ENCODE measurements around the gene CORO1A. TPM values are rescaled to one million over a fixed set of nuclear protein-coding genes. Genes with fewer than 3 reads are reported as not detected.

The CORO1A gene
- total RNA-seq, 5 donors from 2014 or later (not counting 1 experiment from before 2014, with no cell fraction given) = 708 to 1,286 (median 987) TPM

DNA sequence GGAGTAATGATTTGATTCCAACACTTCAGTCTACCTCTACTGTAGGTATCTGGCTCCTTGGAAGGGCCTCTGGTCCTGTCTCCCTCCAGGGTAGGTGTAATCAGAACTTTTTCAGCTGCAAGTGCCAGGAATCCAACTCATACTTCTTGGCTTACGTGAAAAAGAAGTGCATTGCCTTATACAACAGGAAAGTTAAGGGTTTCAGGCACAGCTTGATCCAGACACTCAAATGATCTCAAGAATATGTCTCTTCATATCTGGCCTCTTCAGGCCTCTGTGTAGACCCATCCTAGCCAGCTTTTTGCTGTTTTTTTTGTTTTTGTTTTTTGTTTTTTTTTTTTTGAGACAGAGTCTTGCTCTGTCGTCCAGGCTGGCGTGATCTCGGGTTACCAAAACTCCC, 4.2 kb upstream of the CORO1A start:
- 86% methylated on average over 1 of the region's 4 CpGs for WGBS (ENCODE audit: insufficient coverage)
- H3K9me3 ChIP-seq = no peaks in the 10 kb centered on the region
- H3K27ac ChIP-seq (ENCODE audit: low read length) = no peak overlapping the region
- ChIA-PET POLR2A (no interaction called here), CTCF (no interaction called here)
- ATAC-seq (replicated peaks in 1 of 4) = no peak
- Mint-ChIP-seq H3K9me3 (no peaks in the 10 kb centered on the region), H3K27ac (no peak overlapping the region), H3K27me3 (no peaks in the 10 kb centered on the region), H3K36me3 (peaks cover 3% of the 10 kb centered on the region), H3K4me3 (no peak overlapping the region), H3K4me1 (peaks cover 10 to 15% (median 12%) of the 10 kb centered on the region in 3 donors)
- peaks cover 0 to 2% of the 10 kb centered on the region in 2 donors for H3K36me3 ChIP-seq (ENCODE audit: control insufficient read depth in 2 of 2, extremely low read depth in 1 of 2, insufficient read depth in 1 of 2, low read length in 1 of 2)
- no peak overlapping the region for H3K4me3 ChIP-seq (ENCODE audit: control insufficient read depth in 1 of 2, extremely low read depth in 1 of 2, low read length in 1 of 2)
- DNase-seq = no peak
- peaks cover 2 to 17% of the 10 kb centered on the region in 2 experiments for H3K4me1 ChIP-seq (ENCODE audit: control insufficient read depth in 1 of 2, extremely low read depth in 1 of 2, insufficient read depth in 2 of 2, low read length in 2 of 2)
- no peaks in the 10 kb centered on the region for H3K27me3 ChIP-seq (replicated peaks in 1 of 2; ENCODE audit: control insufficient read depth in 2 of 2, extremely low read depth in 1 of 2, insufficient read depth in 2 of 2, low read length in 1 of 2)

DNA sequence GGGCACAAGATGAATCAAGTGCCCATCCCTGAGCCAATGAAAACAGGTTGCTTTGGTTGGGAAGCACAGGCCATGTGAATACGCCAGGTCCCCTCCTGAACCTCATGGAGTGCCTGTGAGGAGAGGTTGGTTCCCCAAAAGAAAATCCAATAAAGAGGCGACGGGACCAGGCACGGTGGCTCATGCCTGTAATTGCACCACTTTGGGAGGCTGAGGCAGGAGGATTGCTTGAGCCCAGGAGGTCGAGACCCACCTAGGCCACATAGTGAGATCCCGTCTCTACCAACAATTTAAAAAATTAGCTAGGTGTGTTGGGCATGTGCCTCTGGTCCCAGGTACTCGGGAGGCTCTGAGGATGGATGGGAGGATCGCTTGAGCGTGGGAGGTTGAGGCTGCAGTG, 3.5 kb upstream of the CORO1A start:
- WGBS (ENCODE audit: insufficient coverage) = 98% methylated on average over 7 of the region's 9 CpGs
- no peak overlapping the region for H3K4me3 ChIP-seq (ENCODE audit: control insufficient read depth in 1 of 2, extremely low read depth in 1 of 2, low read length in 1 of 2)
- CTCF ChIA-PET = interaction anchor here (0.6 to 0.7 kb wide), 3 partner anchors 34 to 458 kb away, joined by 3 to 5 read pairs (median 5); no protein-coding TSS in a partner anchor
- no peaks in the 10 kb centered on the region for H3K9me3 ChIP-seq
- peak overlapping the region in 1 of 2 donors; percentile 34 for H3K27ac Mint-ChIP-seq
- H3K36me3 Mint-ChIP-seq = peaks cover 11% of the 10 kb centered on the region
- H3K4me1 ChIP-seq (ENCODE audit: control insufficient read depth in 1 of 2, extremely low read depth in 1 of 2, insufficient read depth in 2 of 2, low read length in 2 of 2) = peaks cover 2 to 20% of the 10 kb centered on the region in 2 experiments
- H3K27me3 ChIP-seq (replicated peaks in 1 of 2; ENCODE audit: control insufficient read depth in 2 of 2, extremely low read depth in 1 of 2, insufficient read depth in 2 of 2, low read length in 1 of 2) = no peaks in the 10 kb centered on the region
- H3K27me3 Mint-ChIP-seq = no peaks in the 10 kb centered on the region
- peaks cover 3 to 9% of the 10 kb centered on the region in 2 donors for H3K36me3 ChIP-seq (ENCODE audit: control insufficient read depth in 2 of 2, extremely low read depth in 1 of 2, insufficient read depth in 1 of 2, low read length in 1 of 2)
- no peak overlapping the region for H3K4me3 Mint-ChIP-seq
- POLR2A ChIA-PET = no interaction called here
- no peak overlapping the region for H3K27ac ChIP-seq (ENCODE audit: low read length)
- ATAC-seq (replicated peaks in 1 of 4) (no peak), DNase-seq (no peak)
- no peaks in the 10 kb centered on the region for H3K9me3 Mint-ChIP-seq
- H3K4me1 Mint-ChIP-seq = peaks cover 10 to 20% (median 15%) of the 10 kb centered on the region in 3 donors

DNA sequence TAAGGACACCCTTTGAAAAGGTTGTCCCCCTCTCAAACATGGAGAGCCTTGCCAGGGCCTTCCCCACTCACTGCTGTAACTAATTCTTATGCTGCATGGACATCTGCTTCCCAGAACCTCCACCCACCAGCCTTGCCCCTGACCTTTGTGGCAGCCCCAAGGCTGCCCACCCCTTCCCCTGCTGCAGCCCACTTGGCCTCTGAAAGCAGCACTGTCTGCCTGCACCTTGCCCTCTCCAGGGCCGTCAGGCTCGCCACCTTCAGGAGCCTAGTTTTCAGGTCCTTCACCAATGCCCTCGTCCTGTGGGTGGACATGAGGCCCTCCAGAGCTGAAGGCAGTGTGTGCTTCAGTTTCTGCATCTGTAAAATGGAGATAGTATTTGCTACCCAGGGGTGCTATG, 2.7 kb upstream of the CORO1A start:
- Histone ChIP-seq H3K27me3 (replicated peaks in 1 of 2; ENCODE audit: control insufficient read depth in 2 of 2, extremely low read depth in 1 of 2, insufficient read depth in 2 of 2, low read length in 1 of 2) (no peaks in the 10 kb centered on the region), H3K9me3 (no peaks in the 10 kb centered on the region), H3K4me1 (ENCODE audit: control insufficient read depth in 1 of 2, extremely low read depth in 1 of 2, insufficient read depth in 2 of 2, low read length in 2 of 2) (peaks cover 2 to 28% of the 10 kb centered on the region in 2 experiments), H3K4me3 (ENCODE audit: control insufficient read depth in 1 of 2, extremely low read depth in 1 of 2, low read length in 1 of 2) (no peak overlapping the region), H3K36me3 (ENCODE audit: control insufficient read depth in 2 of 2, extremely low read depth in 1 of 2, insufficient read depth in 1 of 2, low read length in 1 of 2) (peaks cover 7 to 17% of the 10 kb centered on the region in 2 donors), H3K27ac (ENCODE audit: low read length) (no peak overlapping the region)
- Mint-ChIP-seq H3K27me3 (no peaks in the 10 kb centered on the region), H3K9me3 (no peaks in the 10 kb centered on the region), H3K4me3 (no peak overlapping the region), H3K4me1 (peaks cover 10 to 22% (median 16%) of the 10 kb centered on the region in 3 donors), H3K36me3 (peaks cover 12% of the 10 kb centered on the region), H3K27ac (peak overlapping the region; percentile 33 to 78)
- no peak for DNase-seq
- ChIA-PET POLR2A (no interaction called here), CTCF (interaction anchor here (0.6 to 0.7 kb wide), 7 partner anchors 35 to 501 kb away, joined by 3 to 10 read pairs (median 5); partner anchors contain the start of gene DCTPP1 (in 1 of the 2))
- 100% methylated on average over 2 of the region's 3 CpGs for WGBS (ENCODE audit: insufficient coverage)
- no peak for ATAC-seq (replicated peaks in 1 of 4)

DNA sequence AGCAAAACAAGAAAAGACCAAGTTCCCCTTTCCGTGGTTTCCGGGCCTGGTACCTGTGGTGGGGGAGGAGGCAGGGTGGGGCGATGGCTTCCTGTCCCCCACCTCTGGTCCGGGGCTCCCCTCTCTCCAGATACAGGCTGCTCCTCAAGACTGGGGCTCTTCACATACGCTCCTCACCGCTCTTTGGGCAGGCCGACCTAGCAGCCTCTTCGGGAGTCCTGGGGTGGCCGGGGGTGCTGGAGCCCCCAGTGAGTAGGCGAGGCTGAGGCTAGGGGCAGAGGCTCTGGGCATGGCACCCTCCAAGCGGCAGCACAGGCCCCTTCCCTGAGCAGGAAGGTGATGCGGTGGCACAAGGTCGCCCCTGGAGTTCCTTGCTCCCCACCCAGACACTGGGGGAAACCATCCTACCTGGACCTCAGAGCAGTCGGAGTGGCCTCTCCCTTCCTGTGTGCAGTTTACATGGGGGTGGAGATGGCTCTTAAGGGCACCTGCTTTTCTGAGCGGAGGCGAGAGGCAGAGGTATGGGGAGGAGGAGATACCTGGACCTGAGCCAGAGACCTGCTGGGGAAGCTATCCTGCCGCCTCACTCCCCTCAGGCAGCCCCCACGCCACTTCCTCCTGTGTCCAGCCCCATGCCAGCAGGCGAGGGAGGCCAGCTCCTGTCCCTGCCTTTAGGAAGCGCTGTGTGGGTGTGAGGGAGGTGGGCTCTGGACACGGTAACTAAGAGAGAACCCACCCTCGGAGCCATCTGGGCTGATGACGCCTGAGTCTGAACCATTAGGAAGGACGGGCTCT, 891 bp downstream of the CORO1A start:
- no peaks in the 10 kb centered on the region for H3K9me3 Mint-ChIP-seq
- POLR2A ChIA-PET = no interaction called here
- H3K4me3 ChIP-seq (ENCODE audit: control insufficient read depth in 1 of 2, extremely low read depth in 1 of 2, low read length in 1 of 2) = peak overlapping the region; percentile 76 to 98
- H3K9me3 ChIP-seq = no peaks in the 10 kb centered on the region
- peaks cover 31 to 39% (median 39%) of the 10 kb centered on the region in 3 donors for H3K4me1 Mint-ChIP-seq
- DNase-seq = peak; percentile 68 to 89 (median 82)
- H3K36me3 ChIP-seq (ENCODE audit: control insufficient read depth in 2 of 2, extremely low read depth in 1 of 2, insufficient read depth in 1 of 2, low read length in 1 of 2) = peaks cover 12 to 44% of the 10 kb centered on the region in 2 donors
- H3K27ac Mint-ChIP-seq = peak overlapping the region; percentile 93 to 99
- no peaks in the 10 kb centered on the region for H3K27me3 Mint-ChIP-seq
- peak; percentile 56 to 65 (median 58) for ATAC-seq (replicated peaks in 1 of 4)
- H3K4me3 Mint-ChIP-seq = peak overlapping the region; percentile 94 to 98 (median 97)
- H3K27ac ChIP-seq (ENCODE audit: low read length) = peak overlapping the region; percentile 76
- CTCF ChIA-PET = interaction anchor here in 1 of 2 donors (1.0 to 1.6 kb wide), 2 partner anchors 42 to 93 kb away, joined by 4 to 5 read pairs; partner anchors contain the start of gene TBX6
- 0% methylated on average over 11 of the region's 24 CpGs for WGBS (ENCODE audit: insufficient coverage)
- H3K4me1 ChIP-seq (ENCODE audit: control insufficient read depth in 1 of 2, extremely low read depth in 1 of 2, insufficient read depth in 2 of 2, low read length in 2 of 2) = peaks cover 24 to 54% of the 10 kb centered on the region in 2 experiments
- no peaks in the 10 kb centered on the region for H3K27me3 ChIP-seq (replicated peaks in 1 of 2; ENCODE audit: control insufficient read depth in 2 of 2, extremely low read depth in 1 of 2, insufficient read depth in 2 of 2, low read length in 1 of 2)
- H3K36me3 Mint-ChIP-seq = peaks cover 27% of the 10 kb centered on the region

DNA sequence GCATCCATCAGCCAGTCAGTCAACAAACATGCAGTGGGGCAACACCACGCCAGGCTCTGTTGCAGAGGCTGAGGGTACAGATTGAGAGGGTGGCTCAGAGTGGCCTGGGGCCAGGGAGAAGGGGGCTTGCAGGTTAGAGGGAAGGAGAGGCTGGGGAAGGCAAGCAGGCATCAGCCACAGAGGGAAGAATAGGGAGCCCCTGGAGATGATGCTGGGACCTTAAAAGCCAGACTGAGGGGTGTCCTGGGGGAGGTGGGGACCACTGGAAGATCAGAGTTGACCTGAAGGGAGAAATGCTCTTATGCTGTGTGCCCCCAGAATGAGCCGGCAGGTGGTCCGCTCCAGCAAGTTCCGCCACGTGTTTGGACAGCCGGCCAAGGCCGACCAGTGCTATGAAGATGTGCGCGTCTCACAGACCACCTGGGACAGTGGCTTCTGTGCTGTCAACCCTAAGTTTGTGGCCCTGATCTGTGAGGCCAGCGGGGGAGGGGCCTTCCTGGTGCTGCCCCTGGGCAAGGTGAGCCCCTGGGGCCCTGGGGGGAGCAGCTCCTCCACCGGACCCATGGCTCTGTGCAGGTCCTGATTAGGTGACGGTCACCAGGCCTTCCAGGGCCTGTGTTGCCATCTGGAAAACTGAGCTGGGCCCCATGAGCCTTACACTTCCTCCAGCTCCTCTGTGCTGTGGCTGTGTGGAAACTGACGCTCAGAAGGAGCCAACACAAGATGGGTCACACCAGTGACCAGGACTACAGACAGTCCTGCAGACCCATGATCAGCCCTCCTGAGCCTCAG, 1.7 kb downstream of the CORO1A start:
- peaks cover 31 to 39% (median 39%) of the 10 kb centered on the region in 3 donors for H3K4me1 Mint-ChIP-seq
- peak in 13 of 35 experiments; percentile 5 to 39 (median 20) for DNase-seq
- Histone ChIP-seq H3K4me3 (ENCODE audit: control insufficient read depth in 1 of 2, extremely low read depth in 1 of 2, low read length in 1 of 2) (peak overlapping the region; percentile 76 to 98), H3K27me3 (replicated peaks in 1 of 2; ENCODE audit: control insufficient read depth in 2 of 2, extremely low read depth in 1 of 2, insufficient read depth in 2 of 2, low read length in 1 of 2) (no peaks in the 10 kb centered on the region), H3K4me1 (ENCODE audit: control insufficient read depth in 1 of 2, extremely low read depth in 1 of 2, insufficient read depth in 2 of 2, low read length in 2 of 2) (peaks cover 24 to 54% of the 10 kb centered on the region in 2 experiments), H3K36me3 (ENCODE audit: control insufficient read depth in 2 of 2, extremely low read depth in 1 of 2, insufficient read depth in 1 of 2, low read length in 1 of 2) (peaks cover 12 to 44% of the 10 kb centered on the region in 2 donors), H3K27ac (ENCODE audit: low read length) (peak overlapping the region; percentile 76), H3K9me3 (no peaks in the 10 kb centered on the region)
- POLR2A ChIA-PET = interaction anchor here (0.6 kb wide), 4 partner anchors 46 to 193 kb away, joined by 3 to 5 read pairs (median 3); no protein-coding TSS in a partner anchor
- ATAC-seq (replicated peaks in 1 of 4) = peak in 3 of 4 experiments; percentile 0 to 3 (median 1)
- 2% methylated on average over 12 of the region's 13 CpGs for WGBS (ENCODE audit: insufficient coverage)
- CTCF ChIA-PET = interaction anchor here in 1 of 2 donors (0.6 to 1.7 kb wide), 5 partner anchors 42 to 369 kb away, joined by 3 to 13 read pairs (median 5); partner anchors contain the start of genes PAGR1 and TBX6
- H3K4me3 Mint-ChIP-seq = peak overlapping the region; percentile 94 to 98 (median 97)
- H3K27ac Mint-ChIP-seq = peak overlapping the region; percentile 93 to 99
- peaks cover 27% of the 10 kb centered on the region for H3K36me3 Mint-ChIP-seq
- H3K27me3 Mint-ChIP-seq = no peaks in the 10 kb centered on the region
- no peaks in the 10 kb centered on the region for H3K9me3 Mint-ChIP-seq

All from T-cell (primary cell).